ENCODE data around the gene FOXJ1.

DNA sequence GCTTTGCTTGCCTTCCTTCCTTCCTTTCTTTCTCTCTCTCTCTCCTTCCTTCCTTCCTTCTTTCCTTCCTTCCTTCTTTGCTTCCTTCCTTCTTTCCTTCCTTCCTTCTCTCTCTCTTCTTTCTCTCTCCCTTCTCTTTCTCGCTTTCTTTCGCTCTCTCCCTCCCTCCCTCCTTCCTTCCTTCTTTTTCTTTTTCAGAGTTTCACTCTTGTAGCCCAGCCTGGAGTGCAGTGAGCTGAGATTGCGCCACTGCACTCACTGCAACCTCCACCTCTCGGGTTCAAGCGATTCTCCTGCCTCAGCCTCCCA lies 17.9 kb downstream of the FOXJ1 start:
- TF ChIP-seq, protein P1, sequence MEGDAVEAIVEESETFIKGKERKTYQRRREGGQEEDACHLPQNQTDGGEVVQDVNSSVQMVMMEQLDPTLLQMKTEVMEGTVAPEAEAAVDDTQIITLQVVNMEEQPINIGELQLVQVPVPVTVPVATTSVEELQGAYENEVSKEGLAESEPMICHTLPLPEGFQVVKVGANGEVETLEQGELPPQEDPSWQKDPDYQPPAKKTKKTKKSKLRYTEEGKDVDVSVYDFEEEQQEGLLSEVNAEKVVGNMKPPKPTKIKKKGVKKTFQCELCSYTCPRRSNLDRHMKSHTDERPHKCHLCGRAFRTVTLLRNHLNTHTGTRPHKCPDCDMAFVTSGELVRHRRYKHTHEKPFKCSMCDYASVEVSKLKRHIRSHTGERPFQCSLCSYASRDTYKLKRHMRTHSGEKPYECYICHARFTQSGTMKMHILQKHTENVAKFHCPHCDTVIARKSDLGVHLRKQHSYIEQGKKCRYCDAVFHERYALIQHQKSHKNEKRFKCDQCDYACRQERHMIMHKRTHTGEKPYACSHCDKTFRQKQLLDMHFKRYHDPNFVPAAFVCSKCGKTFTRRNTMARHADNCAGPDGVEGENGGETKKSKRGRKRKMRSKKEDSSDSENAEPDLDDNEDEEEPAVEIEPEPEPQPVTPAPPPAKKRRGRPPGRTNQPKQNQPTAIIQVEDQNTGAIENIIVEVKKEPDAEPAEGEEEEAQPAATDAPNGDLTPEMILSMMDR (IDR thresholded peaks at IDR 0.05) = no peak
- no peak for TF ChIP-seq POLR2A (IDR thresholded peaks at IDR 0.05)
